C4-2B (cell line): ENCODE data around the gene LMAN1L.

Experiments
- ZFX ChIP-seq: fragments of 450-650 bp; IDR thresholded peaks from 2 replicates; pipeline ENCODE4 v1.6.1; 2017
- TF ChIP-seq, protein P1 (sequence below): fragments of 450-650 bp; conservative IDR thresholded peaks from 2 replicates; pipeline ENCODE4 v1.5.1; 2017; ENCODE audit warnings: mild to moderate bottlenecking

DNA sequence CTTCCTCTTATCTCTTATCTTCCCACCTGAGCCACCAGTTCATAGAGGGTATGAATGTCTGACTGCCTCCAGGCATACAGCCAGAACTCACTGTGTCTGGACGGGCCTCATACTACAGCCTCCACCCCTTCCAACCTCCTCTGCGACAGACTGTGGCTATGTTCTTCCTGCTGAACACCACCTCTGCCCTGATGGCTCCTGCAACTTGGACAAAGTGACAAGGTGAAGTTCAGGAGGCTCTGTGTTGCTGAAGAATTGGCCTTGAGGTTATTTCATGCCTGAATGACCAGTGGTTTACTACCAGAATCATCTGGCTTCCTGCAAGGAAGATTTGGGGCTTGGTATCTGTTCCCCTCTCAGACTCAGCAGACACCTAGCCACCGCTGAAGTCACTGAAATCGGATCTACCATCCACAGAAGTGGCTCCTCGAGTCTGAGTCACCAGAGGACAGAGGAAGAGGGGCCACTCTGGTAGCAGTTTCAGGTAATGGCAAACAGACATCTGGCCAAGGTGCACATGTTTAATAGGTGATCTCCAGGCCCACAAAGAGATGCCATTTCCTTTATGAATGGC is 44.5 kb downstream of the LMAN1L start:
- TF ChIP-seq, protein P1, sequence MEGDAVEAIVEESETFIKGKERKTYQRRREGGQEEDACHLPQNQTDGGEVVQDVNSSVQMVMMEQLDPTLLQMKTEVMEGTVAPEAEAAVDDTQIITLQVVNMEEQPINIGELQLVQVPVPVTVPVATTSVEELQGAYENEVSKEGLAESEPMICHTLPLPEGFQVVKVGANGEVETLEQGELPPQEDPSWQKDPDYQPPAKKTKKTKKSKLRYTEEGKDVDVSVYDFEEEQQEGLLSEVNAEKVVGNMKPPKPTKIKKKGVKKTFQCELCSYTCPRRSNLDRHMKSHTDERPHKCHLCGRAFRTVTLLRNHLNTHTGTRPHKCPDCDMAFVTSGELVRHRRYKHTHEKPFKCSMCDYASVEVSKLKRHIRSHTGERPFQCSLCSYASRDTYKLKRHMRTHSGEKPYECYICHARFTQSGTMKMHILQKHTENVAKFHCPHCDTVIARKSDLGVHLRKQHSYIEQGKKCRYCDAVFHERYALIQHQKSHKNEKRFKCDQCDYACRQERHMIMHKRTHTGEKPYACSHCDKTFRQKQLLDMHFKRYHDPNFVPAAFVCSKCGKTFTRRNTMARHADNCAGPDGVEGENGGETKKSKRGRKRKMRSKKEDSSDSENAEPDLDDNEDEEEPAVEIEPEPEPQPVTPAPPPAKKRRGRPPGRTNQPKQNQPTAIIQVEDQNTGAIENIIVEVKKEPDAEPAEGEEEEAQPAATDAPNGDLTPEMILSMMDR = no peak
- TF ChIP-seq ZFX = no peak
